Measurements from ENCODE around the gene ST3GAL2.

The ST3GAL2 gene

GRCh38 chr16:70396246-70396904 lies 42.5 kb downstream of the ST3GAL2 start:
- Histone ChIP-seq H3K79me2 (ENCODE audit: low read length) (peaks cover 32% of the 10 kb centered on the region), H2AFZ (ENCODE audit: low read depth, low read length) (no peak overlapping the region), H3K4me2 (ENCODE audit: low read length) (no peak overlapping the region), H3K27ac (ENCODE audit: low read length) (no peak overlapping the region), H3K9ac (ENCODE audit: low read length) (no peak overlapping the region), H3K9me3 (ENCODE audit: insufficient read depth, low read length) (no peaks in the 10 kb centered on the region), H3K4me1 (ENCODE audit: low read length) (no peaks in the 10 kb centered on the region), H3K4me3 (ENCODE audit: low read length) (no peak overlapping the region), H4K20me1 (ENCODE audit: insufficient read depth, low read length) (peaks cover 50% of the 10 kb centered on the region), H3K27me3 (ENCODE audit: low read depth, low read length) (no peaks in the 10 kb centered on the region), H3K36me3 (replicated peaks; ENCODE audit: low read depth, low read length) (peaks cover 60% of the 10 kb centered on the region)
- no peak for TF ChIP-seq CTCF (IDR thresholded peaks at IDR 0.05; ENCODE audit: low read depth, low read length)
- no peak for TF ChIP-seq EZH2phosphoT487 (IDR thresholded peaks at IDR 0.05; ENCODE audit: low read depth)

GRCh38 chr16:70395345-70395901 lies 43.5 kb downstream of the ST3GAL2 start:
- Histone ChIP-seq H3K27me3 (ENCODE audit: low read depth, low read length) (no peaks in the 10 kb centered on the region), H3K9ac (ENCODE audit: low read length) (no peak overlapping the region), H3K9me3 (ENCODE audit: insufficient read depth, low read length) (no peaks in the 10 kb centered on the region), H4K20me1 (ENCODE audit: insufficient read depth, low read length) (peaks cover 44% of the 10 kb centered on the region), H3K36me3 (replicated peaks; ENCODE audit: low read depth, low read length) (peaks cover 60% of the 10 kb centered on the region), H3K4me2 (ENCODE audit: low read length) (no peak overlapping the region), H3K27ac (ENCODE audit: low read length) (no peak overlapping the region), H3K79me2 (ENCODE audit: low read length) (peaks cover 22% of the 10 kb centered on the region), H2AFZ (ENCODE audit: low read depth, low read length) (no peak overlapping the region), H3K4me3 (ENCODE audit: low read length) (no peak overlapping the region), H3K4me1 (ENCODE audit: low read length) (no peaks in the 10 kb centered on the region)
- TF ChIP-seq CTCF (IDR thresholded peaks at IDR 0.05; ENCODE audit: low read depth, low read length), result peak; percentile 86
- TF ChIP-seq EZH2phosphoT487 (IDR thresholded peaks at IDR 0.05; ENCODE audit: low read depth), result no peak

- TF ChIP-seq CTCF (IDR thresholded peaks at IDR 0.05; ENCODE audit: low read depth, low read length) (no peak), EZH2phosphoT487 (IDR thresholded peaks at IDR 0.05; ENCODE audit: low read depth) (no peak)
- peaks cover 39% of the 10 kb centered on the region for H4K20me1 ChIP-seq (ENCODE audit: insufficient read depth, low read length)
- H3K4me3 ChIP-seq (ENCODE audit: low read length), result no peak overlapping the region
- H3K9ac ChIP-seq (ENCODE audit: low read length), result no peak overlapping the region
- H3K36me3 ChIP-seq (replicated peaks; ENCODE audit: low read depth, low read length), result peaks cover 59% of the 10 kb centered on the region
- H2AFZ ChIP-seq (ENCODE audit: low read depth, low read length), result no peak overlapping the region
- H3K4me1 ChIP-seq (ENCODE audit: low read length), result no peaks in the 10 kb centered on the region
- H3K79me2 ChIP-seq (ENCODE audit: low read length), result peaks cover 17% of the 10 kb centered on the region
- no peak overlapping the region for H3K4me2 ChIP-seq (ENCODE audit: low read length)
- no peak overlapping the region for H3K27ac ChIP-seq (ENCODE audit: low read length)
- no peaks in the 10 kb centered on the region for H3K27me3 ChIP-seq (ENCODE audit: low read depth, low read length)
- no peaks in the 10 kb centered on the region for H3K9me3 ChIP-seq (ENCODE audit: insufficient read depth, low read length)
Measured at GRCh38 chr16:70394853-70395252, 44.0 kb downstream of the ST3GAL2 start.

- no peak overlapping the region for H3K27ac ChIP-seq (ENCODE audit: low read length)
- TF ChIP-seq EZH2phosphoT487 (IDR thresholded peaks at IDR 0.05; ENCODE audit: low read depth) (no peak), CTCF (IDR thresholded peaks at IDR 0.05; ENCODE audit: low read depth, low read length) (no peak)
- H3K4me1 ChIP-seq (ENCODE audit: low read length), result no peaks in the 10 kb centered on the region
- peaks cover 47% of the 10 kb centered on the region for H3K36me3 ChIP-seq (replicated peaks; ENCODE audit: low read depth, low read length)
- H3K4me2 ChIP-seq (ENCODE audit: low read length), result no peak overlapping the region
- peaks cover 28% of the 10 kb centered on the region for H4K20me1 ChIP-seq (ENCODE audit: insufficient read depth, low read length)
- H3K27me3 ChIP-seq (ENCODE audit: low read depth, low read length), result no peaks in the 10 kb centered on the region
- H3K79me2 ChIP-seq (ENCODE audit: low read length), result peaks cover 17% of the 10 kb centered on the region
- no peak overlapping the region for H2AFZ ChIP-seq (ENCODE audit: low read depth, low read length)
- no peak overlapping the region for H3K4me3 ChIP-seq (ENCODE audit: low read length)
- no peaks in the 10 kb centered on the region for H3K9me3 ChIP-seq (ENCODE audit: insufficient read depth, low read length)
- H3K9ac ChIP-seq (ENCODE audit: low read length), result no peak overlapping the region
Measured at GRCh38 chr16:70393662-70394061, 45.2 kb downstream of the ST3GAL2 start.
